Adrenal gland (tissue), 5 donors: Measurements from ENCODE around the gene CASD1.

Source experiments
- POLR2A ChIP-seq, 2 donors: fragments of 450-650 bp; IDR thresholded peaks; one replicate each; pipeline ENCODE4 v1.6.1; 2017; ENCODE audit warnings: antibody characterized with exemption in 2 of 2, mild to moderate bottlenecking in 2 of 2, moderate library complexity in 1 of 2
- TF ChIP-seq, protein P1 (sequence below), 6 experiments: fragments of 450-650 bp in 4 of 6; fragments of 200-600 bp in 2 of 6; sonication (generic) in 1 of 6; IDR thresholded peaks; 1 replicate in 5 of 6; 2 replicates in 1 of 6; pipeline versions ENCODE4 v1.5.1 to v1.8.0; 2016 to 2021; ENCODE audit warnings: antibody characterized with exemption in 6 of 6, mild to moderate bottlenecking in 2 of 6, moderate library complexity in 1 of 6
- donor health status: DM: no; HTN: no; CAD: no.

- TF ChIP-seq, protein P1, sequence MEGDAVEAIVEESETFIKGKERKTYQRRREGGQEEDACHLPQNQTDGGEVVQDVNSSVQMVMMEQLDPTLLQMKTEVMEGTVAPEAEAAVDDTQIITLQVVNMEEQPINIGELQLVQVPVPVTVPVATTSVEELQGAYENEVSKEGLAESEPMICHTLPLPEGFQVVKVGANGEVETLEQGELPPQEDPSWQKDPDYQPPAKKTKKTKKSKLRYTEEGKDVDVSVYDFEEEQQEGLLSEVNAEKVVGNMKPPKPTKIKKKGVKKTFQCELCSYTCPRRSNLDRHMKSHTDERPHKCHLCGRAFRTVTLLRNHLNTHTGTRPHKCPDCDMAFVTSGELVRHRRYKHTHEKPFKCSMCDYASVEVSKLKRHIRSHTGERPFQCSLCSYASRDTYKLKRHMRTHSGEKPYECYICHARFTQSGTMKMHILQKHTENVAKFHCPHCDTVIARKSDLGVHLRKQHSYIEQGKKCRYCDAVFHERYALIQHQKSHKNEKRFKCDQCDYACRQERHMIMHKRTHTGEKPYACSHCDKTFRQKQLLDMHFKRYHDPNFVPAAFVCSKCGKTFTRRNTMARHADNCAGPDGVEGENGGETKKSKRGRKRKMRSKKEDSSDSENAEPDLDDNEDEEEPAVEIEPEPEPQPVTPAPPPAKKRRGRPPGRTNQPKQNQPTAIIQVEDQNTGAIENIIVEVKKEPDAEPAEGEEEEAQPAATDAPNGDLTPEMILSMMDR (IDR thresholded peaks at IDR 0.05) = peak in 2 of 6 experiments; percentile 17 to 23
- peak; percentile 39 to 62 for TF ChIP-seq POLR2A (IDR thresholded peaks at IDR 0.05)
Measured at GRCh38 chr7:94509887-94510581, 425 bp downstream of the CASD1 start.
